Measurements from ENCODE around the gene CCNY.
"Not testable (repeated sequence)": the region's sequence is repeated elsewhere in the genome, so short reads cannot be mapped to it uniquely, and the experiment has no call there.

CCNY gene

DNA sequence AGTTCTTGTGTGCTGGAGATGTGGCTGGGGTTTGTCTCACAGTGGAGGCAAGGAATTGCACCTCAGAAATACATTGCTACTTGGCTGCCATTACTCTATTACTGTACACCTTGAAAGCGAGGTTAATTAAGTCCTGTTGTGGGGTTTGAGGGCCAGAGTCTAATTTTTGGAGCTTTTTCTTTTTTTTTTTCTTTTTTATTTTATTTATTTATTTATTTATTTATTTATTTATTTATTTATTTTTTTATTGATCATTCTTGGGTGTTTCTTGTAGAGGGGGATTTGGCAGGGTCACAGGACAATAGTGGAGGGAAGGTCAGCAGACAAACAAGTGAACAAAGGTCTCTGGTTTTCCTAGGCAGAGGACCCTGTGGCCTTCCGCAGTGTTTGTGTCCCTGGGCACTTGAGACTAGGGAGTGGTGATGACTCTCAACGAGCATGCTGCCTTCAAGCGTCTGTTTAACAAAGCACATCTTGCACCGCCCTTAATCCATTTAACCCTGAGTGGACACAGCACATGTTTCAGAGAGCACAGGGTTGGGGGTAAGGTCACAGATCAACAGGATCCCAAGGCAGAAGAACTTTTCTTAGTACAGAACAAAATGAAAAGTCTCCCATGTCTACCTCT is 69.8 kb downstream of the CCNY start:
- DNase-seq (ENCODE audit: low spot score), result not testable (repeated sequence)

GRCh38 chr10:35407696-35408095 is 71.4 kb downstream of the CCNY start:
- DNase-seq (ENCODE audit: low spot score), result not testable (repeated sequence)

DNA sequence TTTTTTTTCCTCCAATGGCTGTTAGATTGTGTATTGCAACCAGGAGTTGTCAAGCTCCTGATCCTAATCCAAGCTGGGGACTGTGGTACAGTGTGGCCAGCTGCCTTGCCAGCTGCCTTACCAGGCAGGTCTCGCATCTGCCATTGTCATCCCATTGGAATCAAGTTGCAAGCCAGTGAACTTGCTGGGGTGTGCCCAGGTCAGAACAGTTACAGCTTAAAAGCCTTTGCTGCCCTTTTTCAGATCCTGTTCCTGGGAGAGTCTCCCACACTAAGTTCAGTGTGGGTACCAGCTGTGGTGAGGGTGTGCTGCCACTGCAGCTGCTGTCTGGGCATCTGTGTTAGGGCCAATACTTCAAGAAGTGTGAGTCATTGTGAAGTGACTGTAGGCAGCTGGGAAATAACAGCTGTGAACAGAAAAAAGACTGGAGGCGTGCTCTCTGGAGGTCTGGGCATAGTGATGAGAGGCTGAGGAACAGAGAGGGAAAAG is 72.8 kb downstream of the CCNY start:
- DNase-seq (ENCODE audit: low spot score), result peak; percentile 73

GRCh38 chr10:35409808-35410207 is 73.5 kb downstream of the CCNY start:
- DNase-seq (ENCODE audit: low spot score), result no peak

GRCh38 chr10:35412003-35412723 is 75.9 kb downstream of the CCNY start:
- no peak for DNase-seq (ENCODE audit: low spot score)

DNA sequence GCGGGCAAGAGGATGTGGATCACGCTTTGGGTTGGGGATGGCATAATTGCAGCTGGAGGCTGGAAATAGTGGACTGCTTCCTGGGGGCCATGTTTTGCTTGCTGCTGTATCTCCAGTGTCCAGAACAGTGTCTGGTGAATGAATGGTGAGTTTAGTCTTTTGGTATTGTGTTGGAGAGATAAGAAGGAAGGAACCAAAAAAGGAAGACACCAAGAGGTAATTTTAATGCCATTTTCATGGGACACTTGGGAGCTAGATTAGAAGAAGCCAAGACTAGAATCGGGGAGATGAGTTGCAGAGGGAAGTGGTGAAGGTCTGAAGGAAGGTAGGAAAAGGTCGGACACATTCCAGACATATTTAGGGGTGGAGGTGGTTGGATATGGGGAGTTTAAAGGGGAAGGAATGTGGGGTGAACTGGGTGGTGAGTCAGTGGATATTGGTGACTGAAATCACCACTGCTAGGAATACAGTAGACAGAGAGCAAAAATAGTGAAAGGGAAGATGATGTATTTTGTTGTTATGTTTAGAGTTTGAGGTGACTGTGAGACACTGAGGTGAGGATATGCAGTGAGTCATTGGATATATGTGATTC is 76.7 kb downstream of the CCNY start:
- no peak for DNase-seq (ENCODE audit: low spot score)

- no peak for DNase-seq (ENCODE audit: low spot score)
Measured at GRCh38 chr10:35413985-35414861, 77.9 kb downstream of the CCNY start.

DNA sequence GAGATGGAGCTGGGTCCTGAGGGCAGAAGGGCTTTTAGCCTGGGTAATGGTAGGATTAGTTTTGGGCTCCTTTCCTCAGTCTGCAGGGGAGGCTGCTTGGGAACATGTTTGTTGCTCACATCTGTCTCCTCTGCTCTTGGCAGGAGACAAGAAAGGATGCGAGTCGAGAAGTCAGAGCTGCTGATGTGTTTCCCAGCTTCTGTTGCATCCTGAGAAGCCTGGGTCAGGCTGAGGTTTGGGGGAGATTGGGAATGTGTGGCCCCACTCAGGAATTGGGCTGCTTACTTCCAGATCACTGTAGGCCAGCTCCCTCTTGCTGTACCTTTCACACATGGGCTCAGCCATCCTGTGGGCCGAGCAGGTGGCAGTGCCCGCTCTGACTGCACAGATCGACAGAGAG is 79.2 kb downstream of the CCNY start:
- DNase-seq (ENCODE audit: low spot score), result no peak

- DNase-seq (ENCODE audit: low spot score), result no peak
Measured at GRCh38 chr10:35416619-35417312, 80.5 kb downstream of the CCNY start.

- DNase-seq (ENCODE audit: low spot score), result no peak
Measured at GRCh38 chr10:35417313-35417625, 81.0 kb downstream of the CCNY start.

GRCh38 chr10:35417795-35418194 is 81.5 kb downstream of the CCNY start:
- no peak for DNase-seq (ENCODE audit: low spot score)

DNA sequence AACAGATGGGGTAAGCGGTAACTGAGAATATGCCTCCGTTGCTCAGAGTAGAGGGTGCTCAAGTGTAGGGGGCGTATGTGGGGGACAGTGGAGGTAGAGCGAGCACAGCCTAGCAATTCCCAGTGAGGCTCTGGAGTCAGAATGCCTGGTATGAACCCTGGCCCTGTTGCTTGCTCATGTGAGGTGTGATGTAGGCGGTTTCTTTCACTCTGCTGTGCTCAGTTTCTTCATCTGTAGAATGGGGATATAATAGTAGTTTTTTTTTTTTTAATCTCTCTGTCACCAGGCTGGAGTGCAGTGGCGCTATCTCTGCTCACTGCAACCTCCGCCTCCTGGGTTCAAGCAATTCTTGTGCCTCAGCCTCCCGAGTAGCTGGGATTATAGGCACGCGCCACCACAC is 82.3 kb downstream of the CCNY start:
- DNase-seq (ENCODE audit: low spot score), result not testable (repeated sequence)

GRCh38 chr10:35420044-35420443 is 83.7 kb downstream of the CCNY start:
- DNase-seq (ENCODE audit: low spot score), result no peak

- DNase-seq (ENCODE audit: low spot score), result no peak
Measured at GRCh38 chr10:35420827-35421552, 84.7 kb downstream of the CCNY start.

DNA sequence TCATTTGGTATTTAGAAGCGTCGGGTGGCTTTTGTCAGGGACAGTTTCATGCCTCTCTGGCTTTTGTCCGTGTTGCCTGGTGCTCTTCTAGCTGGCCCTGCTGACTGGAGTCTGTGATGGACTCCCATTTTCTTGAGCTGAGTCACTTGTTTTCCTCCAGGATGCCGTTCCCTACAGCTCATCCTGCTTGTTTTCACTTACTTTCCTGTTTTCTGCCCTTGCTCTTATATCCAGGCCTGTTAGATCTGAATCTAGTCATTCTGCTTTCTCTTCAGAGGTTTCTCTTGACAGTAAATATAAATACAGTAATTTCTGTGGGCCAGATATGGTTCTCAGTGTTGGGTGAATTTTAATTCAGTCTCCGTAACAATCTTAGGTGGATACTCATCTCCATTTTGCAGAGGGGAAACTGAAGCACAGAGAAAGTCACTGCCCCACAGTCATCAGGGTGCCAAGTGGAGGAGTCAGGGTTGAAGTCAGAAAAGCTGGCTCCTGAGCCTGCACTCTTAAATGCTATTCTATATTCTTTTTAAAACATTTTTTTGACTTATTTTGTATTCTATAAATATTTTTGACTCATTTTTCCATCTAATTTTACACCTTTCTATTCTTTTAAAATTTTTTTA is 85.4 kb downstream of the CCNY start:
- DNase-seq (ENCODE audit: low spot score), result no peak

DNA sequence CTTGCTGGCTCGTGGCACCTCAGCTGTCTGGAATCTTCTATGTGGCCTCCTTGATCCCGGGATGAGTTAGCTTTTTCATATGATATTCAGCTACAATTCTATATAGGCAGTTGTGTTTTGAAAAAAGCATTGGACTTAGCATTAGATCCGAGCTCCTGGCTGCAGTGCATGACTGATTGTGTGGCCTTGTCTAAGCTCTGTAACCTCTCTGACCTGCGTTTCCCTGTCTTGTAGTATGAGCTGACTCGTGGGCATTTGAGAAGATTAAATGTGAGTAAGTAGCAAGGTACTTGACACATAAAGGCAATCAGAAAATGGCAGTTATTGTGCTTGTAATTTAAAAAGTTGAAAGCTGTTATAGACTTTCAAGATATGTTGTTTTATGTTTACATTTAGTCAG is 85.9 kb downstream of the CCNY start:
- no peak for DNase-seq (ENCODE audit: low spot score)

DNA sequence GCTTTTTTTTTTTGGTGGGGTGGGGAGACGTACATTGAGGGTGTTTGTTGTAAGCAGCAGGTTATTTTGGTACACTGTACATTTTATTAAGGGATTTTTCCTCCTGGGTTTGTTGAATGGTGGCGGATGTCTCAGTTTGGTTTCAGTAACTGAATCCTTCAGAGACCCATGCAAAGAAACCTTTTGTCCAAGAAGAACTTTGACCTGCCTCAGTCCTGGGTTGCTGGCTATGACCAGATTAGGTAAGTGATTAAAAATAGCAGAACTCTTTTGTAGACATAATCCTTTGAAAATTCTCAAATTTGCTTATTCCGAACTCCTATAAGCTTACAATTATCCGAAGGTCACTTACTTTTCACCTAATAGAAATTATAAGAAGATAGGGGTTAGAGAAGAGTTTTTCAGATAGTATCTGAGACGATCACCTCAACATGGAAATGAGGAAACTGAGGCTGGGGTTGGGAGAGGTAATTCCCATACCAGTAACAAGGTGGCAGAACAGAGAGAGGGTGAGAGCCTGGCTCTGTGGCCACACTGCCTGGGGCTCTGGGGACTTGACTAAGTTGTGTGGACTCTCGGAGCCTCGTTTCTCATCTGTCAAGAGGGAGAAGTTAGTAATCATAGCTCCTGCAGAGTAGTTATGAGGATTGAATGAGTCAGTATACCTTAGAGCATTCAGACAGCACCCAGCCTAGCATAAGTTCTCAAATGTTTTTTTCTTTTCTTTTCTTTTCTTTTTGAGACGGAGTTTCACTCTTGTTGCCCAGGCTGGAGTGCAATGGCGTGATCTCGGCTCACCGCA is 87.4 kb downstream of the CCNY start:
- DNase-seq (ENCODE audit: low spot score), result no peak

GRCh38 chr10:35424680-35425285 is 88.5 kb downstream of the CCNY start:
- no peak for DNase-seq (ENCODE audit: low spot score)

DNA sequence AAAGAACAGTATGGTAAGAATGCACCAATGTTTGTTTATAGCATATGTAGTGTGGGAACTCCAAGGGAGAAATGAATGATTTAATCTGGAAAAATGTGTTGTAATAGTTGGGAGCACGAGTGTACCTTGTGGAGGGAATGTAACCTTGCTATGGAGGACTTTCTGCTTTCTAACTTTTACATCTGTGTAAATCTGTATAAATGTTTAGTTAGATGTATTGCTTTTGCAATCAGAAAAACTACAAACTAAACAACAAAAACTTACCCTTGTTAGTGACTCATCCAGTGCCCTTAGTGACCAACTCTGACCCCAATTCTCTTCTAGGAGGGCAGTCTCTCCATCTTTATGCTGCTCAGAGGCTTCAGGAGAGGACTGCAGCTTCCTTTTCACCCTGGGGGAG is 89.3 kb downstream of the CCNY start:
- no peak for DNase-seq (ENCODE audit: low spot score)

Data from left forelimb (tissue), 1 donor.